Measurements from ENCODE around the gene DPP6. TPM values are rescaled to one million over a fixed set of nuclear protein-coding genes. Genes with fewer than 3 reads are reported as not detected.

DPP6 gene
- polyA plus RNA-seq, 1 donor (not counting 4 experiments of a cell fraction or from before 2014, with no cell fraction given) = not detected

DNA sequence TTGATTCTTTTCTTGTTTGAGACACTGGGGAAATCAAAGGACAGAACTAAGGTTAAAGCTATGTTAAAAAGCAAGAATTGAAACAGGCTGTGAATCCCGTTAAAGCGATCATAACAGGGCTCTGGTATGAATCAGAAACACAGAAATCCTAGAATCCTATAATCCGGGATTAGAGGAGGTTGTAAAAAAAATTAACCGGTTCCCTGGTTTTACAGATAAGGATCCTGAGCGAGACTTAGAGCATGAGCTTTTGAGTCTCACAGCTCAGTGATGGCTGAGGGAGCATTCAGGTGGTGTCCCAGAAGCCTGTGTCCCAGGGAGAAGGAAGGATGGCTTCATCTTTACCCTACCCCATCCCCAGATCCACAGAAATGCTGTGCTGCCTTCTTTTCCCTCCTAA lies 489.4 kb downstream of the DPP6 start:
- Histone ChIP-seq H4K20me1 (ENCODE audit: control insufficient read depth, extremely low read depth, insufficient read depth, low read length) (no peaks in the 10 kb centered on the region), H3K4me1 (ENCODE audit: control insufficient read depth, extremely low read depth, insufficient read depth, low read length) (no peaks in the 10 kb centered on the region), H3K9ac (ENCODE audit: control insufficient read depth, extremely low read depth, insufficient read depth, low read length) (no peak overlapping the region), H3K9me3 (ENCODE audit: control insufficient read depth, low read depth, low read length) (no peaks in the 10 kb centered on the region), H3K9me1 (ENCODE audit: control insufficient read depth, extremely low read depth, insufficient read depth, low read length) (no peaks in the 10 kb centered on the region), H3K27ac (ENCODE audit: control insufficient read depth, insufficient read depth, low read length) (no peak overlapping the region), H2AFZ (ENCODE audit: control insufficient read depth, low read length) (no peak overlapping the region), H3K4me3 (ENCODE audit: control insufficient read depth in 2 of 3, extremely low read depth in 1 of 3, insufficient read depth in 2 of 3, low read depth in 1 of 3, low read length in 3 of 3) (no peak overlapping the region), H3K79me2 (ENCODE audit: control insufficient read depth, insufficient read depth, low read length) (no peaks in the 10 kb centered on the region), H3K4me2 (ENCODE audit: control insufficient read depth, extremely low read depth, insufficient read depth, low read depth, low read length) (no peak overlapping the region), H3K36me3 (ENCODE audit: control insufficient read depth in 2 of 2, extremely low read depth in 1 of 2, insufficient read depth in 2 of 2, low read length in 2 of 2) (no peaks in the 10 kb centered on the region), H3K27me3 (ENCODE audit: control insufficient read depth, extremely low read depth, insufficient read depth, low read length) (no peaks in the 10 kb centered on the region)
- dilution Hi-C loops (cut with MboI; ENCODE audit: extremely low pct_ligation_motif_present, low sequenced_read_pairs) = no loop called here
- FAIRE-seq (no peak), DNase-seq (ENCODE audit: low read depth, low spot score) (no peak)
- TF ChIP-seq, protein P1, sequence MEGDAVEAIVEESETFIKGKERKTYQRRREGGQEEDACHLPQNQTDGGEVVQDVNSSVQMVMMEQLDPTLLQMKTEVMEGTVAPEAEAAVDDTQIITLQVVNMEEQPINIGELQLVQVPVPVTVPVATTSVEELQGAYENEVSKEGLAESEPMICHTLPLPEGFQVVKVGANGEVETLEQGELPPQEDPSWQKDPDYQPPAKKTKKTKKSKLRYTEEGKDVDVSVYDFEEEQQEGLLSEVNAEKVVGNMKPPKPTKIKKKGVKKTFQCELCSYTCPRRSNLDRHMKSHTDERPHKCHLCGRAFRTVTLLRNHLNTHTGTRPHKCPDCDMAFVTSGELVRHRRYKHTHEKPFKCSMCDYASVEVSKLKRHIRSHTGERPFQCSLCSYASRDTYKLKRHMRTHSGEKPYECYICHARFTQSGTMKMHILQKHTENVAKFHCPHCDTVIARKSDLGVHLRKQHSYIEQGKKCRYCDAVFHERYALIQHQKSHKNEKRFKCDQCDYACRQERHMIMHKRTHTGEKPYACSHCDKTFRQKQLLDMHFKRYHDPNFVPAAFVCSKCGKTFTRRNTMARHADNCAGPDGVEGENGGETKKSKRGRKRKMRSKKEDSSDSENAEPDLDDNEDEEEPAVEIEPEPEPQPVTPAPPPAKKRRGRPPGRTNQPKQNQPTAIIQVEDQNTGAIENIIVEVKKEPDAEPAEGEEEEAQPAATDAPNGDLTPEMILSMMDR (optimal IDR thresholded peaks at IDR 0.05 in 1 of 3, IDR thresholded peaks at IDR 0.05 in 1 of 3, conservative IDR thresholded peaks at IDR 0.05 in 1 of 3; ENCODE audit: extremely low read depth in 1 of 3, insufficient read depth in 2 of 3, low read length in 3 of 3) = no peak
- no peak for TF ChIP-seq EZH2 (IDR thresholded peaks at IDR 0.05; ENCODE audit: low read length)

DNA sequence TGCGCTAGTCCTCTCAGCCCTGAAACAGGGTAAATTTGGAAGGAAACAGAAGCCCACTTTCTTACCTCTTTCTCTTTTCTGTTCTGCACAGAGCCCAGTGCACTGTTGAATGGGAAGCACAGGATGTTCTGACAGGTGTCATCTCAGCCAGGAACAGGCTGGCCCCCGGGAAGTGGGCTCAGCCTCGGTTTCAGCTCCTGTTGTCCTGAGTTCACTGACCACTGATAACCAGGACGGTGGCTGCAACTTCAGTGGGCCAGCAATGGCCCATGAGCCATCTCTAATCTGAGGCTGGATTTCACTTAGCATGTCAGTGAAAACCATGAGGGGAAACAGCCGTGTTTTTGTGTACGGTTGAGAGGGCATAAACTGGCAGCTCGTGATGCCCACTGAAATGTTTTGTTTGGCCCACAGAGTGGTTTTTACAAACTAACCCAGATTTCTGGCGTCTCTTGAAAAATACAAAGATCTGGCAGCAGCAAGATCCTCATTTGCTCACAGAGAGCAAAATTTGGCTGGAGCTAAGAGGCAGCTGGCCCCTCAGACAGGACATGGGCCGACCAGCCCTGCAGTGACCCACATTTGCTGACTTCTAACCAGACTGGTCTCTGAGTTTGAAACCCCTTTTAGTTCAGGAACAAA lies 494.9 kb downstream of the DPP6 start:
- H3K4me3 ChIP-seq (ENCODE audit: control insufficient read depth in 2 of 3, extremely low read depth in 1 of 3, insufficient read depth in 2 of 3, low read depth in 1 of 3, low read length in 3 of 3) = no peak overlapping the region
- dilution Hi-C loops (cut with MboI; ENCODE audit: extremely low pct_ligation_motif_present, low sequenced_read_pairs) = no loop called here
- H3K9me3 ChIP-seq (ENCODE audit: control insufficient read depth, low read depth, low read length) = peaks cover 2% of the 10 kb centered on the region
- H4K20me1 ChIP-seq (ENCODE audit: control insufficient read depth, extremely low read depth, insufficient read depth, low read length) = no peaks in the 10 kb centered on the region
- H2AFZ ChIP-seq (ENCODE audit: control insufficient read depth, low read length) = no peak overlapping the region
- no peak for TF ChIP-seq EZH2 (IDR thresholded peaks at IDR 0.05; ENCODE audit: low read length)
- TF ChIP-seq, protein P1 (optimal IDR thresholded peaks at IDR 0.05 in 1 of 3, IDR thresholded peaks at IDR 0.05 in 1 of 3, conservative IDR thresholded peaks at IDR 0.05 in 1 of 3; ENCODE audit: extremely low read depth in 1 of 3, insufficient read depth in 2 of 3, low read length in 3 of 3) = no peak
- H3K79me2 ChIP-seq (ENCODE audit: control insufficient read depth, insufficient read depth, low read length) = no peaks in the 10 kb centered on the region
- H3K36me3 ChIP-seq (ENCODE audit: control insufficient read depth in 2 of 2, extremely low read depth in 1 of 2, insufficient read depth in 2 of 2, low read length in 2 of 2) = no peaks in the 10 kb centered on the region
- no peaks in the 10 kb centered on the region for H3K9me1 ChIP-seq (ENCODE audit: control insufficient read depth, extremely low read depth, insufficient read depth, low read length)
- no peak for FAIRE-seq
- no peaks in the 10 kb centered on the region for H3K4me1 ChIP-seq (ENCODE audit: control insufficient read depth, extremely low read depth, insufficient read depth, low read length)
- H3K27ac ChIP-seq (ENCODE audit: control insufficient read depth, insufficient read depth, low read length) = no peak overlapping the region
- H3K27me3 ChIP-seq (ENCODE audit: control insufficient read depth, extremely low read depth, insufficient read depth, low read length) = no peaks in the 10 kb centered on the region
- no peak overlapping the region for H3K4me2 ChIP-seq (ENCODE audit: control insufficient read depth, extremely low read depth, insufficient read depth, low read depth, low read length)
- H3K9ac ChIP-seq (ENCODE audit: control insufficient read depth, extremely low read depth, insufficient read depth, low read length) = no peak overlapping the region
- no peak for DNase-seq (ENCODE audit: low read depth, low spot score)

All from keratinocyte (primary cell).